AG20443 (cell line): Measurements from ENCODE around the gene SPATA2L.
"Not testable (repeated sequence)": the region's sequence is repeated elsewhere in the genome, so short reads cannot be mapped to it uniquely, and the experiment has no call there.

ENCODE experiments used
- DNase-seq: peaks from one replicate; pipeline ENCODE4 v3.0.0; 2012; ENCODE audit warnings: low spot score, mixed read lengths

The SPATA2L gene

GRCh38 chr16:89689621-89690020, 11.9 kb downstream of the SPATA2L start:
- not testable (repeated sequence) for DNase-seq

- no peak for DNase-seq
These were observed 12.4 kb downstream of the SPATA2L start for GRCh38 chr16:89689142-89689541.

GRCh38 chr16:89688395-89688794, 13.1 kb downstream of the SPATA2L start:
- no peak for DNase-seq

DNA sequence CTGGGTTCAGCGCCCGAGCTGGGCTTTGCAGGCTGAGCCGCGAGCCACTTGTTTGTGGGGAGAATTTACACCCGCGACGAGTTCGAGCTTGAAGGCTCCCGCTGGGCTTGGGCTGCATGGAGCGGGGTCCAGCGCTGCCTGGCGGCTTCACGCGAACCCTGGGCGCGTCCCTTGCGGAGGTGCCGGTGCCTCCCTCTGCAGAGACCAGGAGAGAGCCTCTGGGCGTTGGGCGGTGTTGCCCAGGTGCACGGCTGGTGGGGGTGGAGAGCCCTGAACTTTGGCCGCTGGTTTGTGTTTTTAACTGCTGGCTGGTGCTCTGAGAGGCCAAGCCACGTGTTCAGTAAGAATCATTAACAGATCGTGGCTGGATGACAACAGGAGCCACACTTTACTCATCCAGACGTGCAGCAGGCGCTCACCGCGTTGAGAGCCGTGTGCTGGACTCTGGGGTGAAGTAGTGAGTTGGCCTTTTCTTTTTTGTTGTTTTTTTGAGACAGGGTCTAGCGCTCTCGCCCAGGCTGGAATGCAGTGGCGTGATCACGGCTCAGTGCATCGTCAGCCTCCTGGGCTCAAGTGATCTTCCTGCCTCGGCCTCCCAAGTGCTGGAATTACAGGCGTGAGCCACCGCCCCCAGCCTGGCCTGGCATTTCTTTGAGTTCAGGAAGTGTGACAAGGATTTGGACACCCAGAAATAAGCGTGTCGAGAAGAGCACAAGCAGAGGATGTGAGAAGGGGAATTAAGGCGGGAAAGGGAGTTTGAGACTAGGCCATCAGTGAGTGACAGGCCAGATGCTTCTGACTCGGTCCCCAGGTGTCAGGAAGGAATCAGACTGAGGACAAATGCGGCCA, 14.2 kb downstream of the SPATA2L start:
- peak; percentile 39 for DNase-seq

DNA sequence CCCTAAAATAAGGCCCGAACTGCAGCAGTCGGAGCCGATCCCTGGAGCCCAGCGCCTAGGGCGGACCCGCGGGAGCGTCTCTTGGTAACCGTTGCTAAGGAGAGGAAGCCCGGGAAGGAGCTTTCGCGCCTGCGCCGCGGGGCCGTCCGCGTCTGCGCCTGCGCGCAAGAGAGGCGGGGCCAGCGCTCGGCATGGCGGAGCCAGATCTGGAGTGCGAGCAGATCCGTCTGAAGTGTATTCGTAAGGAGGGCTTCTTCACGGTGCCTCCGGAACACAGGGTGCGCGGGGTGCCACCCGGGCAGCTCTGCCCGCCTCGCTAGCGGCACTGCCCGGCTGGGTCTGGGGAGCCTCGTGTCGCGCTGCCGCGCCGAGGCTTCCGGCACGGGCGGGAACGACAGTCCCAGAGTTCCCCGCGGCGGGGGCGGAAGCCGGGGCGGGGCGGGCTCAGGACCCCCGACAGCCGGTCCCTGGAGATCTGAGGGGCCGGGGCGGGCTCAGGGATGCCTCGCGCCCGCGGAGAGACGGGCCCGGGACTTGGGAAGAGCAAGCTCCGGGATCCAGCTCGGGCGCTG, 14.9 kb downstream of the SPATA2L start, which contains the start of gene CDK10:
TSS of gene CDK10 (plus strand) at position 170 of the 572 bp plus-strand sequence. CDS start at position 192, 22 bp downstream.
- peak; percentile 100 for DNase-seq

DNA sequence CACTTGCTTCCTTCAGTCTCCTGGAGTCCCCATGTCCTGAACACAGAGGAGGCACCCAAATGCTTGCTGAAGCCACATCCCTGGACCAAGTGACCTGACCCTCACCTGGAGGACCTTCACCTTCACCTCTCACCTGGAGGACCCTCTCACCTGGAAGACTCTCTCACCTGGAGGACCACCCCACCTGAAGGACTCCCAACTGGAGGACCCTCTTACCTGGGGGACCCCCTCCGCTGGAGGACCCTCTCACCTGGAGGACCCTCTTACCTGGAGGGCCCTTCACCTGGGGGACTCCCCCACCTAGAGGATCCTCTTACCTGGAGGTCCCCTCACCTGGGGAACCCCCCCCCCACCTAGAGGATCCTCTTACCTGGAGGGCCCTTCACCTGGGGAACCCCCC, 15.6 kb downstream of the SPATA2L start:
- DNase-seq = no peak

- no peak for DNase-seq
These were observed 23.2 kb downstream of the SPATA2L start for GRCh38 chr16:89678258-89678657.

- DNase-seq = no peak
These were observed 29.1 kb downstream of the SPATA2L start for GRCh38 chr16:89672177-89672941.

DNA sequence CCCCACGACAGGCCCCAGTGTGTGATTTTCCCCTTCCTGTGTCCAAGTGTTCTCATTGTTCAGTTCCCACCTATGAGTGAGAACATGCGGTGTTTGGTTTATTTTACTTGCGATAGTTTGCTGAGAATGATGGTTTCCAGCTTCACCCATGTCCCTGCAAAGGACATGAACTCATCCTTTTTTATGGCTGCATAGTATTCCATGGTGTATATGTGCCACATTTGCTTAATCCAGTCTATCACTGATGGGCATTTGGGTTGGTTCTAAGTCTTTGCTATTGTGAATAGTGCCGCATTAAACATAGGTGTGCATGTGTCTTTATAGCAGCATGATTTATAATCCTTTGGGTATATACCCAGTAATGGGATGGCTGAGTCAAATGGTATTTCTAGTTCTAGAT, 29.9 kb downstream of the SPATA2L start:
- DNase-seq = not testable (repeated sequence)

DNA sequence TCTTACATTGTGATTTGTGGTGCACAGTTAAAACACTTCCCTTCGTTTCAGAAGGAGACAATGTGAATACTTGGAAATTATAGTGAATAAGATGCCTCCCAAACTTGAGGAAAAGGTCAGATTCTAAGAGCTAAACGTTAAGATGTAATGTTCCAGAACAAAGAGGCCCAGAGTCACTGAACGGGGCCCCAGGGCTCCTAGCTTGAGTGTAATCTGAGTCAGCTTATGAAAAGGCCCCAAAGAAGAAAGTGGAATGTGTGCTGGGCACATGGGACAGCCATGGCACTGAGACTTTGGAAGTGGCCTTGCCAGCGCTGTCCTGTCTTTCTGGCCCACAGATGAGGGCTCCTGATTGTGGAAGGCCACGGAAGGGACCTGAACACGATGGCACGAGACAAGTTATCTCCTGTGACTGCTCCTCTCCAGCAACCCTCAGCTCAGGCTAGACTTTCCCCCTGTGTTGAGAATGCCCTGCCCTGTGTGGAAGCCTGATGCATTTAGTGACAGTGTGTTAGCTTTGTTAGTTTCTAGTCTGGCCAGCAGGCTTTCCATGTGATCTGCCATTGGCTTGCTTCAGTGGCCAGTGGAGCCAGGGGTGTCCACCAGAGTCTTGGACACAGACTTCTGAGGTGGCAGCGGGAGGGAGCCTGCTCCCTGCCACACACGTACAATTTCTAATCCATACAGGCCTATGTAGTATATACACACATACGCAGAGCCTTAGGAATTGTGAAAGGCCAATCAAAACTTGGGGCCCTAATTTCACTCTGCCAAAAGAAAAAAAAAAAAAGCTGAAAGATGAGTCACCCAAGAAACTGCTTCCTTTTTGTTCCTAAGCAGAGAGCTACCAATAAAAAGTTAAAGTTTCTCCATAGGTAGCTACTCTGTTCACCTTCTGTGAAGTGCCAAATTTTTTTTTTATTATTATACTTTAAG, 30.7 kb downstream of the SPATA2L start:
- DNase-seq = peak; percentile 51

DNA sequence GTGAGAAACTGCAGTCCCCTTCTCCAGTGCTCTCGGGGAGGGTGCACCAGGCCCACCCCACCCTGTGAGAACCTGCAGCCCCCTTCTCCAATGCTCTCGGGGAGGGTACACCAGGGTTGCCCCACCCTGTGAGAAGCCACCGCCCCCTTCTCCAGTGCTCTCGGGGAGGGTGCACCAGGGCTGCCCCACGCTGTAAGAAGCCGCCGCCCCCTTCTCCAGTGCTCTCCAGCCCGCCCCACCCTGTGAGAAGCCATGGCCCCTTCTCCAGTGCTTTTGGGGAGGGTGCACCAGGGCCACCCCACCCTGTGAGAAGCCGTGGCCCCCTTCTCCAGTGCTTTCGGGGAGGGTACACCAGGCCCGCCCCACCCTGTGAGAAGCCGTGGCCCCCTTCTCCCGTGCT, 31.8 kb downstream of the SPATA2L start:
- DNase-seq = no peak

GRCh38 chr16:89668790-89669158, 32.7 kb downstream of the SPATA2L start:
- DNase-seq = no peak

DNA sequence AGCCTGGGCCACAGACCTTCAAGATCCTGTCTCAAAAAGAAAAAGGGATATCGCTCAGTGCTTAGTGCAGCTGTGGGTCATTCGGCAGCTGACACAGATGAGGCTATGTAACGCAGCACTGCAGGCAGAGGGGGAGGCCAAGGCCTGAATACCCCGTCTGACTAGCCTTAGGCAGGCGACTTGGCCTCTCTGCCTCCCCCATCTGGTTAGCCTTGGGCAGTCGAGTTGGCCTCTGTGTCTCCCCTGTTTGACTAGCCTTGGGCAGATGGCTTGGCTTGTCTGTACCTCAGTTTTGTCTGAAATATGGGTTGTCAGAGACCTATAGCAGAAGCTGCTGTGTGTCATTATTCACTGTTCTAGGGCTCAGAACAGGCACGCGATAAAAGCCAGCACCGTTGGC, 33.9 kb downstream of the SPATA2L start:
- DNase-seq = no peak

DNA sequence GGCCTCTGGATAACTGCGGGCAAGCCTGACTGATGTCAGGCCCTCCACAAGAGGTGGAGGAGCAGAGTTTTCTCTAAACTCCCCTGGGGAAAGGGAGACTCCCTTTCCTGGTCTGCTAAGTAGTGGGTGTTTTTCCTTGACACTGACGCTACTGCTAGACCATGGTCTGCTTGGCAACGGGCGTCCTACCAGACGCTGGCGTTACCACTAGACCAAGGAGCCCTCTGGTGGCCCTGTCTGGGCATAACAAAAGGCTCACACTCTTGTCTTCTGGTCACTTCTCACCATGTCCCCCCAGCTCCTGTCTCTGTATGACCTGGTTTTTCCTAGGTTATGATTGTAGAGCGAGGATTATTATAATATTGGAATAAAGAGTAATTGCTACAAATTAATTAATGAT, 34.5 kb downstream of the SPATA2L start:
- not testable (repeated sequence) for DNase-seq

DNA sequence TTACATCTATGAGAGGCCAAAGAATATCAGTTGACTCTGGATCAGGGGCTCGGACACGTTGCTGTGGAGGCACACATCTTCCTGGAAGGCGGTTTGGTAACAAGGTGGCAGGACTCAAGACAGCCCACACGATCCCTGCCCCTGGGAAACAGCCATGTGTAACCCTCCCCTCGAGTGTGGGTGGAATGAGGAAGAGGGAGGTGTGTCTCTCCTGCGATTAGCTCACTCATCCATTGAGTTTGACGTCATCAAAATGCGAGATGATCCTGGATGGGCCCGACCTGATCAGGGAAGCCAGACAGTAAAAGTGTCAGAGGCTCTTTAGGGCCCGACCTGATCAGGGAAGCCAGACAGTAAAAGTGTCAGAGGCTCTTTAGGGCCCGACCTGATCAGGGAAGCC, 37.3 kb downstream of the SPATA2L start:
- DNase-seq = not testable (repeated sequence)

DNA sequence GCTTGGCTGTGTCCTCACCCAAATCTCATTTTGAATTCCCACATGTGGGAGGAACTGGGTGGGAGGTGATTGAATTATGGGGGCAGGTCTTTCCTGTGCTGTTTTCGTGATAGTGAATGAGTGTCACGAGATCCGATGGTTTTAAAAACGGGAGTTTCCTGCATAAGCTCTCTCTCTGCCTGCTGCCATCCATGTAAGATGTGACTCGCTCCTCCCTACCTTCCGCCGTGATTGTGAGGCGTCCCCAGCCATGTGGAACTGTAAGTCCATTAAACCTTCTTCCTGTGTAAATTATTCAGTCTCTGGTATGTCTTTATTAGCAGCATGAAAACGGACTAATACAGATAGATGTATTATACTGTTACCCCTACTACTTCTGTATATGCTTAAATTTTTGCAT, 40.3 kb downstream of the SPATA2L start:
- DNase-seq = no peak

DNA sequence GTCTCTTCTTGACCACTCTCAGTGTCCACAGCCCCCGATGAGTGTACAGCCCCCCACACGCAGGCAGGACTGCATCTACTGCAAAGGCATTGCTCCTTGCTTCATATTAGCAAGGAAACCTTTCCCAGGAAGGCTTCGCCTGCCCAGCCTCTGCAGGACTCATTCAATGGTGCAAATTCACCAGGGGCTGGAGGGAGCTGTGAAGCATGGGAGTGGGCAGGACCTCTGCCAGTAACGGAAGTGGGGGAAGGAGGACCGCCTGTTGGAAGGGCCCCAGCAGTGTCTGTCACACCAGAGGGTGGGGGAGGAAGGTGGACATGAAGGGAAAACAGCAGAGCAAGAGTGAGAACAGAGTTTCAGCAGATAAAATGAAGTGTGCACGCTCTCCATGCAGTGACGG, 41.4 kb downstream of the SPATA2L start:
- DNase-seq = no peak

- peak; percentile 46 for DNase-seq
These were observed 43.2 kb downstream of the SPATA2L start for GRCh38 chr16:89658221-89658879.

DNA sequence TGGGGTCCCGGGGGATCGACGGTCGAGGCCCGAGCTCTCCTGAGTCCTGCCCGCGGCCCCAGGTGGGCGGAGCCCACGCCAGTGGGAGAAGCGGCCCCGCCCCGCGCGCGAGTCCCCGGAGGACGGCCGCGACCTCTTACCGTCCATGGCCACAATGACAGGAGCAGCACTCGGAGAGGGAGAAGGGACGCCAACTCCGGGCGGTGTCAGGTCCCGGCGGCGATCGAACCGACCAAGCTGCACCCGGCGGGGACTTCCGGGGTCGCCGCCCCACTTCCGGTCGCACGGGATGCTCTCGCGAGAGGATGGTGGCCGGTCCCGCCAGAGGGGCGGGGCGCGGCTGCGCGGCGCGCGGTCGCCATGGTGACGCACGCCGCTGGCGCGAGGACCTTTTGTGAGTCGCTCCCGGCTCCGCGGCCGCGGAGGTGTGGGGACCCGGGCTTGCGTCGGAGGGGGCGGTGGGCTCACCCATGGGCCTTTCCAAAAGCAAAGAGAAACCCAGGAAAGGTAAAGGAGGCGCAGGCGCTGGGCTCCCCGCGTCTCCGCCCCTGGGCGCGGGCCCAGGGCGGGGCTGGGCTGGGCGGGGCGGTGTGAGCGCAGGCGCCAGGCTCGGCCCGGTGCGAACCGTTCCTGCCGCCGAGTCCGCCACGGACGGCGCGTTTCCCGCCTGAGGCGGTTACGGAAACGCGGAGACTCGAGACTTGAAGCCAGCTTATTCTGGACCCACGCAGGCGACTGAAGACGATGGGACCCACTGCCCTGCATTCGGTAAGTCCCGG, 43.9 kb downstream of the SPATA2L start, which contains the start of the genes CHMP1A and SPATA33:
TSS of gene CHMP1A (minus strand) at position 267 of the 779 bp plus-strand sequence. CDS start at position 147, 120 bp downstream.
TSS of gene SPATA33 (plus strand) at position 395 of the 779 bp plus-strand sequence. CDS start at position 471, 76 bp downstream.
- peak; percentile 99 for DNase-seq
